Measurements from ENCODE around the gene RAMP2.

Gene RAMP2

DNA sequence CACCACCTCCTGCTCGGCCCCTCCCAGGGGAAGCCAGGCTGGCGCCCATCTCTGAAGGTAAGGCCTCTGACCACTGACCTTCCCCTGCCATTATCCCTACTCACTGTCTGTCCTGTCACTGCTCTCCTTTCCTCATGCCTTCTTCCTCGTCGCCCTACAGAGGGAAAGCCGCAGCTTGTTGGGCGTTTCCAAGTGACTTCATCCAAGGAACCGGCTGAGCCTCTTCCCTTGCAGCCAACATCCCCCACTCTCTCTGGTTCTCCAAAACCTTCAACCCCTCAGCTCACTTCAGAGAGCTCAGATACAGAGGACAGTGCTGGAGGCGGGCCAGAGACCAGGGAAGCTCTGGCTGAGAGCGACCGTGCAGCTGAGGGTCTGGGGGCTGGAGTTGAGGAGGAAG is 34.4 kb downstream of the RAMP2 start:
- TF ChIP-seq EZH2phosphoT487 (IDR thresholded peaks at IDR 0.05; ENCODE audit: low read length) = no peak
- TF ChIP-seq, protein P1, sequence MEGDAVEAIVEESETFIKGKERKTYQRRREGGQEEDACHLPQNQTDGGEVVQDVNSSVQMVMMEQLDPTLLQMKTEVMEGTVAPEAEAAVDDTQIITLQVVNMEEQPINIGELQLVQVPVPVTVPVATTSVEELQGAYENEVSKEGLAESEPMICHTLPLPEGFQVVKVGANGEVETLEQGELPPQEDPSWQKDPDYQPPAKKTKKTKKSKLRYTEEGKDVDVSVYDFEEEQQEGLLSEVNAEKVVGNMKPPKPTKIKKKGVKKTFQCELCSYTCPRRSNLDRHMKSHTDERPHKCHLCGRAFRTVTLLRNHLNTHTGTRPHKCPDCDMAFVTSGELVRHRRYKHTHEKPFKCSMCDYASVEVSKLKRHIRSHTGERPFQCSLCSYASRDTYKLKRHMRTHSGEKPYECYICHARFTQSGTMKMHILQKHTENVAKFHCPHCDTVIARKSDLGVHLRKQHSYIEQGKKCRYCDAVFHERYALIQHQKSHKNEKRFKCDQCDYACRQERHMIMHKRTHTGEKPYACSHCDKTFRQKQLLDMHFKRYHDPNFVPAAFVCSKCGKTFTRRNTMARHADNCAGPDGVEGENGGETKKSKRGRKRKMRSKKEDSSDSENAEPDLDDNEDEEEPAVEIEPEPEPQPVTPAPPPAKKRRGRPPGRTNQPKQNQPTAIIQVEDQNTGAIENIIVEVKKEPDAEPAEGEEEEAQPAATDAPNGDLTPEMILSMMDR (IDR thresholded peaks at IDR 0.05; ENCODE audit: low read length) = no peak
- TF ChIP-seq EZH2 (optimal IDR thresholded peaks at IDR 0.05; ENCODE audit: low read depth, low read length) = no peak
- no peaks in the 10 kb centered on the region; the same call in 1 of the 2 replicates for H3K27me3 ChIP-seq (replicated peaks; ENCODE audit: insufficient read depth, low read length)
- no peaks in the 10 kb centered on the region for H3F3A ChIP-seq (ENCODE audit: insufficient read depth, low read length)
- no peak overlapping the region for H3K4me2 ChIP-seq (ENCODE audit: low read depth, low read length)
- H3K27ac ChIP-seq (ENCODE audit: low read length) = no peak overlapping the region
- H3K9me2 ChIP-seq (replicated peaks; ENCODE audit: insufficient read depth, low read length) = no peaks in the 10 kb centered on the region
- H3K36me3 ChIP-seq (replicated peaks; ENCODE audit: insufficient read depth, low read length) = no peaks in the 10 kb centered on the region
- H3K9me3 ChIP-seq (replicated peaks; ENCODE audit: insufficient read depth, low read length) = no peaks in the 10 kb centered on the region
- no peak overlapping the region for H3K4me3 ChIP-seq (ENCODE audit: low read length)
- no peaks in the 10 kb centered on the region for H4K20me1 ChIP-seq (ENCODE audit: insufficient read depth, low read length)
- no peak overlapping the region for H2AFZ ChIP-seq (ENCODE audit: low read length)
- no peak overlapping the region for H3K9ac ChIP-seq (ENCODE audit: low read length)
- no peak for DNase-seq
- peaks cover 8% of the 10 kb centered on the region; the same call in 1 of the 2 replicates for H3K4me1 ChIP-seq (ENCODE audit: low read length)
- H3K79me2 ChIP-seq (ENCODE audit: low read length) = peaks cover 17% of the 10 kb centered on the region

DNA sequence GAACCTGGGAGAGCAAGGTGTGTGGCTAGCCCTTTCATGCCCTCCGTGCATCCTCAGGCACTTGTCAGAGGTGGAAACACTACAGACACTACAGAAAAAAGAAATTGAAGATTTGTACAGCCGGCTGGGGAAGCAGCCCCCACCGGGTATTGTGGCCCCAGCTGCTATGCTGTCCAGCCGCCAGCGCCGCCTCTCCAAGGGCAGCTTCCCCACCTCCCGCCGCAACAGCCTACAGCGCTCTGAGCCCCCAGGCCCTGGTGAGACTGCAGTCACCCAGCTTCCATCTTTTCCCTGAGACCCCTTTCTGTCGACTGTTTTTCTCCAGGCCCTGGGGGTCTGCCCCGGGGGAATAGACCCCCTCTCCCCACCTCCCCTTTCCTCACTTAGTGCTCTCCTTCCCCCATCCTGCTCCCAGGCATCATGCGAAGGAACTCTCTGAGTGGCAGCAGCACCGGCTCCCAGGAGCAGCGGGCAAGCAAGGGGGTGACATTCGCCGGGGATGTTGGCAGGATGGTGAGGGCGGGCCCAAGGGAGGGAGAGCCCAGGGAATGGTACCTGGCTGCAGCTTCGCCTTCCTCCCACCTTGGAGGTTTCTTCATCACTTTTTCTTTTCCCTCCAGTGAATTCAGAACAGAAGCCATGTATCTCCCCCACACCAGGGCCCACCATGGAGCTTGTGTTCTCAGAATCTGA is 35.2 kb downstream of the RAMP2 start:
- TF ChIP-seq EZH2 (optimal IDR thresholded peaks at IDR 0.05; ENCODE audit: low read depth, low read length) (no peak), EZH2phosphoT487 (IDR thresholded peaks at IDR 0.05; ENCODE audit: low read length) (no peak)
- TF ChIP-seq, protein P1 (IDR thresholded peaks at IDR 0.05; ENCODE audit: low read length) = no peak
- no peak overlapping the region for H3K4me3 ChIP-seq (ENCODE audit: low read length)
- no peaks in the 10 kb centered on the region for H4K20me1 ChIP-seq (ENCODE audit: insufficient read depth, low read length)
- H3K36me3 ChIP-seq (replicated peaks; ENCODE audit: insufficient read depth, low read length) = no peaks in the 10 kb centered on the region
- H3K79me2 ChIP-seq (ENCODE audit: low read length) = peaks cover 17% of the 10 kb centered on the region
- H3K27ac ChIP-seq (ENCODE audit: low read length) = no peak overlapping the region
- H3K27me3 ChIP-seq (replicated peaks; ENCODE audit: insufficient read depth, low read length) = no peaks in the 10 kb centered on the region
- no peaks in the 10 kb centered on the region for H3F3A ChIP-seq (ENCODE audit: insufficient read depth, low read length)
- H2AFZ ChIP-seq (ENCODE audit: low read length) = no peak overlapping the region
- H3K4me2 ChIP-seq (ENCODE audit: low read depth, low read length) = no peak overlapping the region
- H3K9me3 ChIP-seq (replicated peaks; ENCODE audit: insufficient read depth, low read length) = no peaks in the 10 kb centered on the region
- no peak overlapping the region for H3K9ac ChIP-seq (ENCODE audit: low read length)
- no peak for DNase-seq
- H3K4me1 ChIP-seq (ENCODE audit: low read length) = peaks cover 8% of the 10 kb centered on the region; the same call in 1 of the 2 replicates
- no peaks in the 10 kb centered on the region for H3K9me2 ChIP-seq (replicated peaks; ENCODE audit: insufficient read depth, low read length)

DNA sequence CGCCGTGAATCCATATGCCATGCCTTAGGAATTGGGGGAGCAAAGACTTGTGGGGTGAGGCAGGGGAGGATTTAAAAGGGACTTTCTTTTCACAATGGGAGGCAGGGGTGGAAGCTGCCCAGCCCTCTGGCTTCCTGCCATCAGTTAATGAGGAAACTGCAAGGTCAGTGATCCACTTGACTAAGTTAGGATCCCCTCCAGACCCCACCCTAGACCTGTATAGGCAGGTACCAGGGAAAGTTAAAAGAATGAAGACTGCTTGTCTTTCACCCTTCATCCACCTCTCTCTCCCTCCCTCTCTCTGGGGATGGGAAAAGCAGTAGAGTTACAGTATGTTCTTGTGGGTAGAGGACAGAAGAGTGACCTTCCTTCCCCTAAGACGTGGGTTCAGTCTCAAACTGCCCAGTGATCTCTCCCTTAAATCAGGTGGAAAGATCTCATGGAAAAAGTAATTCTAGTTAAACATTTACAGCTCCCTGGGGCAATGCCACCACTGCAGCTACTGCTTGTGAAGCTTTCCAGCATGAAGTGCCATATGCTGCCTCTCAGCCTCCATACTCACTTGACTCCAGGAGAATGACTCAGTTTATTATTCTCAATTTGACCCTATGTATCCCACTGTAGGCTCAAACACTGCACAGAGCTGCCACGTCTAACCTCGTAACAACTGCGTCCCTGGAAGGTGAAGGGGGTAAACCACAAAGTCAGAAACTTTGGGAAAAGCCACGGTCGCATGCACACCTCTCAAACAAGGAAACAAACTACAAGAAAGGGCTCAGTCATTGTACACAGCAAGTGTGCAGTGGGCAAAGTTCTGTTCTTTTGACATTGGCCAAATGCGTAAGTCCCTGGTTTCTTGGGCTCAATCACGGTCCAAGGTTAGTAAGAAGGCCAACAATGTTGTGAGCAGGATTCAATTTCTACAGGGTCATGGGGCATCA is 36.3 kb downstream of the RAMP2 start:
- Histone ChIP-seq H4K20me1 (ENCODE audit: insufficient read depth, low read length) (no peaks in the 10 kb centered on the region), H3K9me3 (replicated peaks; ENCODE audit: insufficient read depth, low read length) (no peaks in the 10 kb centered on the region), H3K27ac (ENCODE audit: low read length) (no peak overlapping the region), H2AFZ (ENCODE audit: low read length) (no peak overlapping the region), H3K4me1 (ENCODE audit: low read length) (peaks cover 8% of the 10 kb centered on the region; the same call in 1 of the 2 replicates), H3K36me3 (replicated peaks; ENCODE audit: insufficient read depth, low read length) (no peaks in the 10 kb centered on the region), H3K4me3 (ENCODE audit: low read length) (peak overlapping the region; percentile 79), H3F3A (ENCODE audit: insufficient read depth, low read length) (no peaks in the 10 kb centered on the region), H3K9me2 (replicated peaks; ENCODE audit: insufficient read depth, low read length) (no peaks in the 10 kb centered on the region), H3K27me3 (replicated peaks; ENCODE audit: insufficient read depth, low read length) (no peaks in the 10 kb centered on the region), H3K79me2 (ENCODE audit: low read length) (peaks cover 17% of the 10 kb centered on the region), H3K9ac (ENCODE audit: low read length) (peak overlapping the region; percentile 69; the same call in 1 of the 2 replicates), H3K4me2 (ENCODE audit: low read depth, low read length) (peak overlapping the region; percentile 79)
- no peak for DNase-seq
- TF ChIP-seq EZH2 (optimal IDR thresholded peaks at IDR 0.05; ENCODE audit: low read depth, low read length) (no peak), EZH2phosphoT487 (IDR thresholded peaks at IDR 0.05; ENCODE audit: low read length) (no peak)
- TF ChIP-seq, protein P1 (IDR thresholded peaks at IDR 0.05; ENCODE audit: low read length) = no peak
